Activated T-helper 1 cell treated with anti-CD3 and anti-CD28 coated beads, Interleukin-2, amount 50 U/mL, for 16 hours (primary cell): ENCODE results near the gene LRRTM4.

Experiments used
- DNase-seq, 2 donors: peaks; one replicate each; pipeline ENCODE4 v3.0.0-alpha.2; 2020; ENCODE audit warnings: low read depth in 1 of 2, low spot score in 1 of 2

Gene LRRTM4

GRCh38 chr2:77479395-77479794 lies 42.8 kb downstream of the LRRTM4 start:
- DNase-seq: no peak

- DNase-seq: no peak
Observed at GRCh38 chr2:77470096-77470495, 52.1 kb downstream of the LRRTM4 start.

DNA sequence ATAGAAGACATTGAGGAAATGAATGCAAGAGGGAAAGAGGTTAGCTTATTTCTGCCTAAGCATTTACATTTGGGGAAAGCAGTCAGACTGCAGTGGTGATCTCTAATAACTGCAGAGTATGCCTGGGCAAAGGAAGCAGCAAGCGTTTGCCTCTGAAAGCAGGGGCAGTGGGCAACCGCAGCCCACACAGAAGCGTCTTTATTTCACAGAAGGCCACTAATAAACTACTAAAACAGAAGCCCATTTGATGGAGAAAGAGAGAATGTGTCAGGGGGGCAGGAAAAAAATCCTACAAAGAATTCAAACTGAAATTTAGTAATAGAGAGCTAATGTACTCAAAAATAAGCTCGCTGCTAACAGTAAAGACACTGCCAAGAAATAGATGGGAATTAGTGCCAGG lies 53.1 kb downstream of the LRRTM4 start:
- DNase-seq: no peak

GRCh38 chr2:77459840-77460239 lies 62.3 kb downstream of the LRRTM4 start:
- DNase-seq: no peak

DNA sequence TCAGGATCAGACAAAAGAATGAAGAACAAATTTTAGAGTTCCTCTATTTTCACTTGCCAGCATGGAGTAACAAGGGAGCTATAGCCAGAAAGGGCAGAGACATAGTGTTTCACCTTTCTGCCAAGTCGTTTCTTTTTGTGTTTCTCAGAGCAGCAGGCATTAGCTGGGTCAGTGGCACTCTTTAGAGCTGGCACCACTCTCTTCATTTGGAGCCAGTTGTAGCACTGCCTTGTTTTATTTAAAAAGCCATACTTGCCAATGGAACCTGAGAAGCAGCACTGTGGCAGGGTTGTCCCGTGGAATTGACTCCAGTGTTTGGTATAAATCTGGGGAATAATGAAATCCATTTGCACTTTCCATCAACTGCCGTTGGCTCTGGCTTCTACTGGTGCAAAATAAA lies 64.0 kb downstream of the LRRTM4 start:
- no peak for DNase-seq

DNA sequence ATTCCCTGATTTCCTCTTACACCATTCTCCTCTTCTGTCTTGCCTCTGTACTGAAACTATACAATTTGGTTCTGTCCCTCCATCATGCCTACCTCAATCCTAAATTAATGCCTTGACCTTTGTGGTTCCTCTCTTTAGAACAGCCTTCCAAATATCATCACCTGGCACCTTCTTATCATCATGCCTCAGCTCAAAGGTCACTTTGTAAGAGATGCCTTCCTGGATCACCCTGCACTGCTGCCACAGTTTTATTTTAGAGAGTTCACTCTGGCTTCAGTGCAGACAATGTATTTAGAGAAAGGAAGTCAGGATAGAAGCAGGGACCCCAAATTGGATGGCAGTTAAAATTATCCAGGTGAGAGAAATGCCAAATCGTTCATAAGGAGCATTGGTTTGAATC lies 64.5 kb downstream of the LRRTM4 start:
- DNase-seq: no peak

GRCh38 chr2:77443076-77443475 lies 79.1 kb downstream of the LRRTM4 start:
- no peak for DNase-seq

- DNase-seq: no peak
Observed at GRCh38 chr2:77434880-77435279, 87.3 kb downstream of the LRRTM4 start.

DNA sequence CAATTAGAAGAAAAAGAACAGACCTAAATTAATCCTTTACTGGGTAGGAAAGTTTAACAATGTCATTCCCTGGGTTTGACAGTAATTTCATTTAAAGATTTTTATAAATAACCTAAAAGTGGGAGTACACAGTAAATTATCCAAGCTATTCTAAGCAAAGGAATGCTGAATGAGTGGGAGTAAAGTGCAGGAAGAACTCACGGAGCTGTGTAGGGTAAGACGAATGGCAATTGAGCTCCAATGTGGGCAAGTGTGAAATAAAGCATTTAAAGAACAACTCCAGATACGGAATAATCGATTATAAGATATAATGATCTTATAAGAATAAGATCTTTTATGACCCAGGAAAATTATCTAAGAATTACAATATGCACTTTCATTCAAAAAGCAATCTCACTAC lies 93.2 kb downstream of the LRRTM4 start:
- DNase-seq: no peak

DNA sequence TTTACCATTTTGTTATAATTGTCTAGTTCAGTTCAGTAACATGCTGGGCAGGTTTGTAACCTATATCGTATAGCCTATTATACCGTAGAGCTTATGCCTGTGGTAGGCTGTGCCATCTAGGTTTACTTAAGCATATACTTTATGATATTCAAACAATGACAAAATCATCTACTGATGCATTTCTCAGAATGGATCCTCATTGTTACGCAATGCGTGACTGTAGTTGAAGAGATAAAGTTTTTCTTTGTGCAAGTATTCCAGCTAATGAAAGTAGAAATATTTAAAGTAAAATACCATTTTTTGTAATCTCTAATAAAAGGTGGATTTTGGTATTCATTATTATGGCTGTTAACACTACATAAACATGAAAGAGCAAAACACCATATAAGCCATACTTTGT lies 100.2 kb downstream of the LRRTM4 start:
- no peak for DNase-seq

DNA sequence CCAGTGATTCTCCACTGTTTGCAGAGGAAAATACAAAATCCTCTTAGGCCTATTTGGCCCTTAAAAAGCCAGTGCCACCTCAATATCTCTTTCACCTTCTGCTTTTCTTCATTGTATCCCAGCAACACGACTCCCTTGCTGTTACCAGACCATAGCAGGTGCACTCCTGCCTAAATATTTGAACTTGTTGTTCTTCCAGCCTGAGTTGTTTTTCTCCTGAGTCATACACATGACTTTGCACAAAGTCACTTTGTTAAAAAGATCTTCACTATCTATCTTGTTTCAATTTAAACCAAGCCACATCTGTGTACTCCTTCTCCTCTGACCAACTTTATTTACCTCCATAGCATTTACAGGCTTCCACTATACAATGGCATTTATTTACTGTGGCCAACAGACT lies 103.6 kb downstream of the LRRTM4 start:
- DNase-seq: no peak

- no peak for DNase-seq
Observed at GRCh38 chr2:77404189-77404588, 118.0 kb downstream of the LRRTM4 start.

DNA sequence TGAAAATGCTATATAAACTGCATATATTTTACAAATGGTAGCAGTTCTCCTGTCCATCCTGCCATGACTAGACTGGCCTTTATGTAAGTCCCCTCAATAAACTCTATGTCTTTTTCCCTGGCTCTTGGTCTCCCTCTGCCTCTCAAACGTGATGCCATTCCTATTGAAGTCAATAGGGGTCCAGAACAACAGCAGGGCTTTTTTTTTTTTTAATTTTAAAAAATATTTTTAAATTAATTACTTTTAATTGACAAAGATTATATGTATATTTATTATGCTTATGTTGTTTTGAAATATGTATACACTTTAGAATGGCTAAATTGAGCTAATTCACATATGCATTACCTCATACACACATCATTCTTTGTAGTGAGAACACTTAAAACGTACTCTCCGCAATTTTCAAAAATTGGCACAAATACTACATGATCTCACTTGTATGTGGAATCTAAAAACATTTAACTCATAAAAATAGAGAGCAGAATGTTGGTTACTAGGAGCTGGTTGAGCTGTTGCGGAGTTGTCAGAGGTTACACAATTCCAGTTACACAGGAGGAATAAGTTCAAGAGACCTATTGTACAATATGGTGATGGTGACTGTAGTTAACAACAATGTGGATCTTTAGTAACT lies 123.1 kb downstream of the LRRTM4 start:
- DNase-seq: no peak

GRCh38 chr2:77397763-77398162 lies 124.4 kb downstream of the LRRTM4 start:
- no peak for DNase-seq

DNA sequence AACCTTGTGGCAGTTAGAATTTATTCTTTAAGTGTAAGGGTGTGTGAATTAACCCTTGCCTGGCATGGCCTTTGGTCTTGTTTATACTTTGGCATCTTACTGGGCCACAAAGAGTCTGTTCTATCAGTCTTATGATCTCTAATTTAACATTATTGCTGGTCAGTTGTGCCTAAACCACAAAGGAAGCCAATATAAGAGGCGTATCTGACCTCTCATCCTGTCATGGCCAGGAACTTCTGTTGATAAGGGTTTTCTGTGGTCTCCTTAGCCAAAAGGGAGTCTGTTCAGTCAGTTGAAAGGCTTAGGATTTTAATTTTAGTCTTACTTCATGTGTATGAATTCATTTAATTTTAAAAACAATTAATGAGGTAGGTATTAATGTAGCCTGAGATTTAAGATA lies 127.2 kb downstream of the LRRTM4 start:
- DNase-seq: no peak

GRCh38 chr2:77391119-77391518 lies 131.1 kb downstream of the LRRTM4 start:
- DNase-seq: no peak

GRCh38 chr2:77387324-77387723 lies 134.9 kb downstream of the LRRTM4 start:
- DNase-seq: no peak

DNA sequence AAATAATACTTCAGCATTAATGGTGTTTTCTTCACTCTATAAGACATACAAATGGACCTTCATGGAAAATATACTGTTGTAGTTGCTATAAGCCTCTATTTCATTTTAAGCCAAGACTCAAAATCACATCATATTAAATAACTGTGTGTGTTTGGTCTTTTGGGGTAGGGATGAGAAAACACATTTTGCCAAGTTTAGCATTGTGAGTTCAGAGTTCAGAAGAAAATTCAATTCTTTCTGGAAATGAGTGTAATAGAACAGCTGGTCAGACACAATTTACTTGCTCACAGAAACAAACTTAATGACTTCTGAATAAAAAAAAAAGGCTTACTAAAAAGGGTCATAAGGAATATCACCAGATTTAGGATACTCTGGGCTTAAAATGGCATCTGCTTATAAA lies 149.5 kb downstream of the LRRTM4 start:
- DNase-seq: no peak

GRCh38 chr2:77370511-77370910 lies 151.7 kb downstream of the LRRTM4 start:
- DNase-seq: no peak

GRCh38 chr2:77363277-77363676 lies 158.9 kb downstream of the LRRTM4 start:
- no peak for DNase-seq

- DNase-seq: no peak
Observed at GRCh38 chr2:77348821-77349220, 173.4 kb downstream of the LRRTM4 start.

DNA sequence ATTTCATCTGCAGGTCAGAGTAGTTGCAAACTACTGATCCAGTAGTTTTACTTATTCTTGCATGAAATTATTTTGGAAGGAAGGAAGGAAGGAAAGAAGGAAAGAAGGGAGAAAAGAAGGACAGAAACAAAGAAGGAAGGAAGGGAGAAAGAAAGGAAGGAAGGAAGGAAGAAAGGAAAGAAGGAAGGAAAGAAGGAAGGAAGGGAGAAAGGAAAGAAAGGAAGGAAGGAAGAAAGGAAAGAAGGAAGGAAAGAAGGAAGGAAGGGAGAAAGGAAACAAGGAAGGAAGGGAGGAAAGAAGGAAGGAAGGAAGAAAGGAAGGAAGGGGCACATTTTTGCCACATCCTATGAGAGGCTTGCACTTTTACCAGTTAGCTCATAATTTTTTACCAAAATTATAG lies 186.2 kb downstream of the LRRTM4 start:
- no peak for DNase-seq

DNA sequence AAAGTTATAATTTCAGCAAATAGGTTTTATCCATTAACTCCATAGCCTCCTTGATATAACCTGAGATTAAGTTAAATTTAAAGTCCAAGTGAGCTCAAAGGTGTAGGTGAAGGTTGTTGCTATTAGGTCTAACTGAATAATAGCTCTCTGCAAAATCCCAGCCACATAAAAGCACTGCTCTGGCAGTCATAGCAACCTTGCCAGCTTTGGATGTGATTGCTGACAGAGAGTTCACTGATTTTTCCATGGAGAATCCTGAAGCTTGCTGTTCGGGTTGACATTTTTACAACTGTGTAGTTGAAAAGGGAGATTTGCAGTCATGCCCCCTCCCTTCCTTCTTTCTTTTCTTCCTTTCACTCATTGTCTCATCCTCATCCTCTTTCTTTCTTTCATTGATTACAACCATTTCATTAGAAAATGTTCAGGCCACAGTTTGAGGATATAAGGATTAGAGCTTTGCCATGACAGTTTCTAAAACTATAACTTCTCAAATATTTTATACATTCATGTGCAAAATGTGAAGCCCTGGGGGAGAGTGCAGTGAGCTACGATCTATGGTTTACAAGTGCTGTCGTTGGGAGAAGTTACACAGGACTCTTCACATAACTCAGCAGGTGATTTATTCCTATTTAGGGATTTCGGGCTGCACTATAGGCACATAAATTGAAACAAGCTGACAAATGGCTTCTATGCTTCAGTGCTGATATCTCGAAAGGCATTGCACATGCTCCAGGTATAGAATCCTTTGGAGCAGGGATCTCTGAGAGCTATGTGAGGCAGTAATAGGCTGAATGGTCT lies 193.8 kb downstream of the LRRTM4 start:
- DNase-seq: no peak
